Measurements from ENCODE around the gene PNPLA8.

PNPLA8 gene

DNA sequence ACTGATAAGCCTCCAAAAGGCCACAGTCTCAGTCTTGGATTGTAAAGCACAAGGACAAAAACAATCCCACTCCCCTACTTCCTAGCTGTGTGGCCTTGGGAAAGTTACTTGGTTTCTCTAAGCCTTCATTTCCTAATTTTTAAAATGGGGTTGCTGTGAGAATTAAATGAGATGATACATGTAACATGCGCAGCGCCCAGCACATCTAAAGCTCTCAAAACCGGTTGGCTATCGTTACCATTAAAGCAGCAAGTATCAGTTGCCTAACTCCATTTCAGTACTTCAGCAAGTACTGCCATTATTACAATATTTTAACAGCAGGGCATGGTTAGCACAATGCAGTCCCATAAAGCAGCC, 71.6 kb downstream of the PNPLA8 start:
- no peak overlapping the region for H3K27ac ChIP-seq (ENCODE audit: low read depth, low read length)
- H3K9ac ChIP-seq (ENCODE audit: low read length), result no peak overlapping the region
- H3K14ac ChIP-seq (ENCODE audit: low read length), result no peak overlapping the region
- peaks cover 10 to 16% of the 10 kb centered on the region in 2 experiments for H3K4me1 ChIP-seq (ENCODE audit: control insufficient read depth in 1 of 2, insufficient read depth in 2 of 2, low read length in 2 of 2)
- no peak overlapping the region for H2AFZ ChIP-seq (ENCODE audit: insufficient read depth, low read length, poor library complexity)
- no peak overlapping the region for H2BK5ac ChIP-seq (ENCODE audit: low read depth, low read length, poor library complexity)
- no peak overlapping the region for H3K4ac ChIP-seq (ENCODE audit: low read depth, low read length)
- no peak overlapping the region for H2AK5ac ChIP-seq (ENCODE audit: low read length)
- H3K36me3 ChIP-seq (ENCODE audit: control insufficient read depth in 1 of 2, insufficient read depth in 2 of 2, low read length in 2 of 2), result no peaks in the 10 kb centered on the region
- H3K18ac ChIP-seq (ENCODE audit: low read length), result no peak overlapping the region
- no peak overlapping the region for H4K12ac ChIP-seq (ENCODE audit: low read depth, low read length)
- H3K79me1 ChIP-seq (ENCODE audit: low read length), result no peaks in the 10 kb centered on the region
- no peaks in the 10 kb centered on the region for H3K79me2 ChIP-seq (ENCODE audit: control insufficient read depth, insufficient read depth, low read length, poor library complexity)
- no peak overlapping the region for H3K23ac ChIP-seq (ENCODE audit: low read length)
- H3K4me2 ChIP-seq (ENCODE audit: low read length), result no peak overlapping the region
- no peak for DNase-seq
- peaks cover 39% of the 10 kb centered on the region for H3K27me3 ChIP-seq (ENCODE audit: insufficient read depth, low read length)
- no CpG with 5 or more reads among the region's 4 CpGs for WGBS (ENCODE audit: extremely low coverage, insufficient coverage, insufficient read length)
- H2BK12ac ChIP-seq (ENCODE audit: low read length), result no peak overlapping the region
- H3K9me3 ChIP-seq (ENCODE audit: insufficient read depth, low read depth, low read length), result peaks cover 8% of the 10 kb centered on the region
- no peak overlapping the region for H4K8ac ChIP-seq (ENCODE audit: low read depth, low read length)
- no peak overlapping the region for H4K91ac ChIP-seq (ENCODE audit: low read depth, low read length)
- H2BK120ac ChIP-seq (ENCODE audit: insufficient read depth, low read length, poor library complexity), result no peak overlapping the region
- H3K4me3 ChIP-seq (ENCODE audit: low read depth, low read length), result no peak overlapping the region

DNA sequence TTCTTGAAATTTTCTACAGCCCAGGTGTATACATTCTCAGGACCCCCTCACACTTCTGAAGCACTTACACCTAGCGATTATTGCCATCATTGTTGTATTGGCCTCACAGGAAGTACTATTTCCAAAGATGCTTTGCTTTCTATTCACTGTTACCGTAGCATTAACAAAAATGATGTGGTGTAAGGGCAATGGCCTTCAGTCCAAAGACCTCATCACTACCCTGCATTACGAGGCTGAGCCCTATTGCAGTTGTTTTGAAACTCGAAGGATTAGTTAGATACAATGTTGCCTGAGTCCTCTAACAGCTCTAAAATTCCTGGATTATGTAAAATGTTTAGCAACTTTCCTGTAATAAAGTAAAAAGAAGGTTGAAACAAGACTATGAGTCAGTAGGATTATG, 72.6 kb downstream of the PNPLA8 start:
- no peaks in the 10 kb centered on the region for H3K36me3 ChIP-seq (ENCODE audit: control insufficient read depth in 1 of 2, insufficient read depth in 2 of 2, low read length in 2 of 2)
- no peak overlapping the region for H3K14ac ChIP-seq (ENCODE audit: low read length)
- H3K4ac ChIP-seq (ENCODE audit: low read depth, low read length), result no peak overlapping the region
- peaks cover 36% of the 10 kb centered on the region for H3K27me3 ChIP-seq (ENCODE audit: insufficient read depth, low read length)
- H4K91ac ChIP-seq (ENCODE audit: low read depth, low read length), result no peak overlapping the region
- H4K8ac ChIP-seq (ENCODE audit: low read depth, low read length), result no peak overlapping the region
- no peak overlapping the region for H3K23ac ChIP-seq (ENCODE audit: low read length)
- no peak overlapping the region for H2BK5ac ChIP-seq (ENCODE audit: low read depth, low read length, poor library complexity)
- H3K79me1 ChIP-seq (ENCODE audit: low read length), result no peaks in the 10 kb centered on the region
- H3K79me2 ChIP-seq (ENCODE audit: control insufficient read depth, insufficient read depth, low read length, poor library complexity), result no peaks in the 10 kb centered on the region
- no peak overlapping the region for H3K9ac ChIP-seq (ENCODE audit: low read length)
- H2BK12ac ChIP-seq (ENCODE audit: low read length), result no peak overlapping the region
- H3K18ac ChIP-seq (ENCODE audit: low read length), result no peak overlapping the region
- peaks cover 10 to 16% of the 10 kb centered on the region in 2 experiments for H3K4me1 ChIP-seq (ENCODE audit: control insufficient read depth in 1 of 2, insufficient read depth in 2 of 2, low read length in 2 of 2)
- H4K12ac ChIP-seq (ENCODE audit: low read depth, low read length), result no peak overlapping the region
- no peak overlapping the region for H3K27ac ChIP-seq (ENCODE audit: low read depth, low read length)
- no peak for DNase-seq
- no peak overlapping the region for H2AFZ ChIP-seq (ENCODE audit: insufficient read depth, low read length, poor library complexity)
- H2BK120ac ChIP-seq (ENCODE audit: insufficient read depth, low read length, poor library complexity), result no peak overlapping the region
- no peak overlapping the region for H3K4me3 ChIP-seq (ENCODE audit: low read depth, low read length)
- H3K9me3 ChIP-seq (ENCODE audit: insufficient read depth, low read depth, low read length), result peaks cover 8% of the 10 kb centered on the region
- no peak overlapping the region for H3K4me2 ChIP-seq (ENCODE audit: low read length)
- WGBS (ENCODE audit: extremely low coverage, insufficient coverage, insufficient read length), result no CpG with 5 or more reads among the region's 4 CpGs
- H2AK5ac ChIP-seq (ENCODE audit: low read length), result no peak overlapping the region

DNA sequence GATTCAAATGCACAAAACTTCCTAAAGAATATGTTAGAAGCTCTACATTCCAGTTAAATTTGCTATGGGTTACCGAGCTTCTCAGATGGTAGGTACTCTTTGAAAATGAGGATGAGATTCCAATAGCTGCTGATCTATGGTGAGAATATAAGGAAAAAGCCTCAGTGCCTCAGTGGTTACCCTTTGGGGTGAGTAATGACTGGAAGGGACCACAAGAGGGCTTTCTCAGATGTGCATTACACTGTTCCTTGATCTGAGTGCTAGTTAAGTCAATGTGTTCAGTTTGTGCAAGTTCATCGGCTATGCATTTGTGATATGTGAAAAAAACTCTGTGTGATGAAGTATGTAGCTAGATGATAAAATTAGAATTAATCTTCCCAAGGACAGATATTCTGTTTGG, 73.2 kb downstream of the PNPLA8 start:
- Histone ChIP-seq H3K4me3 (ENCODE audit: low read depth, low read length) (no peak overlapping the region), H3K27me3 (ENCODE audit: insufficient read depth, low read length) (peaks cover 34% of the 10 kb centered on the region), H2AFZ (ENCODE audit: insufficient read depth, low read length, poor library complexity) (no peak overlapping the region), H3K18ac (ENCODE audit: low read length) (no peak overlapping the region), H3K23ac (ENCODE audit: low read length) (no peak overlapping the region), H4K91ac (ENCODE audit: low read depth, low read length) (no peak overlapping the region), H4K8ac (ENCODE audit: low read depth, low read length) (no peak overlapping the region), H3K79me2 (ENCODE audit: control insufficient read depth, insufficient read depth, low read length, poor library complexity) (no peaks in the 10 kb centered on the region), H2AK5ac (ENCODE audit: low read length) (no peak overlapping the region), H3K9me3 (ENCODE audit: insufficient read depth, low read depth, low read length) (peaks cover 8% of the 10 kb centered on the region), H4K12ac (ENCODE audit: low read depth, low read length) (no peak overlapping the region), H3K4me2 (ENCODE audit: low read length) (no peak overlapping the region), H2BK5ac (ENCODE audit: low read depth, low read length, poor library complexity) (no peak overlapping the region), H3K4me1 (ENCODE audit: control insufficient read depth in 1 of 2, insufficient read depth in 2 of 2, low read length in 2 of 2) (peaks cover 10 to 16% of the 10 kb centered on the region in 2 experiments), H3K4ac (ENCODE audit: low read depth, low read length) (no peak overlapping the region), H3K36me3 (ENCODE audit: control insufficient read depth in 1 of 2, insufficient read depth in 2 of 2, low read length in 2 of 2) (no peaks in the 10 kb centered on the region), H3K79me1 (ENCODE audit: low read length) (no peaks in the 10 kb centered on the region), H3K27ac (ENCODE audit: low read depth, low read length) (no peak overlapping the region), H2BK12ac (ENCODE audit: low read length) (no peak overlapping the region), H2BK120ac (ENCODE audit: insufficient read depth, low read length, poor library complexity) (no peak overlapping the region), H3K9ac (ENCODE audit: low read length) (no peak overlapping the region), H3K14ac (ENCODE audit: low read length) (no peak overlapping the region)
- DNase-seq, result peak in 1 of 2 donors; percentile 21
- WGBS (ENCODE audit: extremely low coverage, insufficient coverage, insufficient read length), result no CpG with 5 or more reads among the region's 2 CpGs

DNA sequence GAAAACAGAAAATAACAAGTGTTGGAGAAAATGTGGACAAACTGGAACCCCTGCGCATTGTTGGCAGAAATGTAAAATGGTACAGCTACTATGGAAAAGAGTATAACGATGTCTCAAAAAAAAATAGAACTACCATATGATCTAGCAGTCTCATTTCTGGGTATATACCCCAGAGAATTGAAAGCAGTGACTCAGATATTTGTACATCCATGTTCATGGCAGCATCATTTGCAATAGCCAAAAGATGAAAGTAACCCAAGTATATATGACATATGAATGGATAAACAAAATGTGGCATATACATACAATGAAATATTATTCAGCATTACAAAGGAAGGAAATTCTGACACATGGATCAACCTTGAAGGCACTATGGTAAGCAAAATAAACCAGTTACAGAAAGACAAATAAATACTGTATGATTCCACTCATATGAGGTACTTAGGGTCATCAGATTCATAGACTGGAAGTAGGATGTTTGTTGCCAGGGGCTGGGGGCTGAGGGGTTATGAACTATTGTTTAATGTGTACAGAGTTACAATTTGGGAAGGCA, 74.6 kb downstream of the PNPLA8 start:
- WGBS (ENCODE audit: extremely low coverage, insufficient coverage, insufficient read length), result no CpG with 5 or more reads among the region's 2 CpGs

More for the DNA sequence above, 74.6 kb downstream of the PNPLA8 start:
- H2BK12ac ChIP-seq (ENCODE audit: low read length), result no peak overlapping the region
- H3K9me3 ChIP-seq (ENCODE audit: insufficient read depth, low read depth, low read length), result peaks cover 8% of the 10 kb centered on the region
- no peaks in the 10 kb centered on the region for H3K79me1 ChIP-seq (ENCODE audit: low read length)
- H3K9ac ChIP-seq (ENCODE audit: low read length), result no peak overlapping the region
- no peak overlapping the region for H3K4me3 ChIP-seq (ENCODE audit: low read depth, low read length)
- H3K27me3 ChIP-seq (ENCODE audit: insufficient read depth, low read length), result peaks cover 23% of the 10 kb centered on the region
- no peak overlapping the region for H3K4ac ChIP-seq (ENCODE audit: low read depth, low read length)
- H3K36me3 ChIP-seq (ENCODE audit: control insufficient read depth in 1 of 2, insufficient read depth in 2 of 2, low read length in 2 of 2), result no peaks in the 10 kb centered on the region
- H2BK5ac ChIP-seq (ENCODE audit: low read depth, low read length, poor library complexity), result no peak overlapping the region
- H2BK120ac ChIP-seq (ENCODE audit: insufficient read depth, low read length, poor library complexity), result no peak overlapping the region
- H3K79me2 ChIP-seq (ENCODE audit: control insufficient read depth, insufficient read depth, low read length, poor library complexity), result no peaks in the 10 kb centered on the region
- H4K91ac ChIP-seq (ENCODE audit: low read depth, low read length), result no peak overlapping the region
- no peak for DNase-seq
- H3K4me1 ChIP-seq (ENCODE audit: control insufficient read depth in 1 of 2, insufficient read depth in 2 of 2, low read length in 2 of 2), result peaks cover 10 to 16% of the 10 kb centered on the region in 2 experiments
- H2AK5ac ChIP-seq (ENCODE audit: low read length), result no peak overlapping the region
- no peak overlapping the region for H4K8ac ChIP-seq (ENCODE audit: low read depth, low read length)
- H3K27ac ChIP-seq (ENCODE audit: low read depth, low read length), result no peak overlapping the region
- H3K14ac ChIP-seq (ENCODE audit: low read length), result no peak overlapping the region
- no peak overlapping the region for H3K23ac ChIP-seq (ENCODE audit: low read length)
- no peak overlapping the region for H2AFZ ChIP-seq (ENCODE audit: insufficient read depth, low read length, poor library complexity)
- no peak overlapping the region for H4K12ac ChIP-seq (ENCODE audit: low read depth, low read length)
- H3K18ac ChIP-seq (ENCODE audit: low read length), result no peak overlapping the region
- no peak overlapping the region for H3K4me2 ChIP-seq (ENCODE audit: low read length)
